22Rv1 (cell line): ENCODE measurements around the gene ABO.

Experiments
- ZFX ChIP-seq: fragments of 450-650 bp; IDR thresholded peaks from 2 replicates; pipeline ENCODE4 v1.6.1; 2017; ENCODE audit warnings: antibody characterized with exemption, borderline replicate concordance
- TF ChIP-seq, protein P1 (sequence below): fragments of 450-650 bp; IDR thresholded peaks from 2 replicates; pipeline ENCODE4 v1.5.1; 2017; ENCODE audit warnings: mild to moderate bottlenecking

DNA sequence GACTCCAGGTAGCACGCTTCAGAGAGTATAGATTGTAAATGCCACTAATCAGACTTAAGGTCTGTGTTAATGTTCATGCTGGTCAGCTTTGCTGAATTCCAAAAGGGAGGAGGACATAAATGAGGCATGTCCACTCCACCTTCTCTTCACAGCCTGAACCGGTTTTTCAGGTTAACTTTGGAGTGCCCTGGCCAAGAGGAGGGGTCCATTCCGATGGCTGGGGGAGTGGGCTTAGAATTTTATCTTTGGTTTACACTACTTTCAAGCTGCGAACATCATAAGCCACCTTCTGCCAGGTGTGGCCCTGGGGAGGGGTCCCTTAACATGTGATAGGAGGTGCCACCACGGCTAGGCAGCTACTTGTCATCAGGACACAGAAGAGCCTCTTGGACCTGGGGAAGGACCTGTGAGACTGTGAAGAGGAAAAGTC is 24.2 kb downstream of the ABO start:
- TF ChIP-seq, protein P1, sequence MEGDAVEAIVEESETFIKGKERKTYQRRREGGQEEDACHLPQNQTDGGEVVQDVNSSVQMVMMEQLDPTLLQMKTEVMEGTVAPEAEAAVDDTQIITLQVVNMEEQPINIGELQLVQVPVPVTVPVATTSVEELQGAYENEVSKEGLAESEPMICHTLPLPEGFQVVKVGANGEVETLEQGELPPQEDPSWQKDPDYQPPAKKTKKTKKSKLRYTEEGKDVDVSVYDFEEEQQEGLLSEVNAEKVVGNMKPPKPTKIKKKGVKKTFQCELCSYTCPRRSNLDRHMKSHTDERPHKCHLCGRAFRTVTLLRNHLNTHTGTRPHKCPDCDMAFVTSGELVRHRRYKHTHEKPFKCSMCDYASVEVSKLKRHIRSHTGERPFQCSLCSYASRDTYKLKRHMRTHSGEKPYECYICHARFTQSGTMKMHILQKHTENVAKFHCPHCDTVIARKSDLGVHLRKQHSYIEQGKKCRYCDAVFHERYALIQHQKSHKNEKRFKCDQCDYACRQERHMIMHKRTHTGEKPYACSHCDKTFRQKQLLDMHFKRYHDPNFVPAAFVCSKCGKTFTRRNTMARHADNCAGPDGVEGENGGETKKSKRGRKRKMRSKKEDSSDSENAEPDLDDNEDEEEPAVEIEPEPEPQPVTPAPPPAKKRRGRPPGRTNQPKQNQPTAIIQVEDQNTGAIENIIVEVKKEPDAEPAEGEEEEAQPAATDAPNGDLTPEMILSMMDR: no peak
- TF ChIP-seq ZFX: no peak
